ENCODE data around the gene LRP2. TPM values are rescaled to one million over a fixed set of nuclear protein-coding genes. Genes with fewer than 3 reads are reported as not detected.
"Not testable (repeated sequence)": the region's sequence is repeated elsewhere in the genome, so short reads cannot be mapped to it uniquely, and the experiment has no call there.

Gene LRP2
- total RNA-seq, 1 experiment from 2014 or later = 260 TPM

DNA sequence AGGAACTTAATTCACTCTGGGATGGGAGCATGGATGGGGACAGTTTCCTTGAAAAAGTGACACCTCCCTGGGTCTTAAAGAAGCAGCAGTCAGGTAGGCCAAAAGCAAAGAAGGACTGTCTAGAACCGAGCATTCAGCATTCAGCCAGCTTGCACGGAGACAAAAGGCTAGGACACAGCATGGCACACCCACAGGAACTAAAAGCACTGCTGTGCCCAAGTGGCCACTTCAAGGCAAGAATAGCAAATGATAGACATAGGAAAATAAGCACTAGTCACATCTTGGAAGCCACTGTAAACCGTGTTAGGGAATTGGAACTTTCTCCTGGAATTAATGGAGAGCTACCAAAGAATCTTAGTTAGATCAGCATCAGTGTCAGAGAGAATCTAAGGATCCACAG, 47.0 kb downstream of the LRP2 start:
- Histone ChIP-seq H3K4me3 (ENCODE audit: low read depth, low read length) (no peak overlapping the region), H3K4me1 (no peaks in the 10 kb centered on the region), H3K36me3 (ENCODE audit: control insufficient read depth, insufficient read depth, low read length) (0 out of 2 replicates have a peak, but pooled peaks cover 1% of the 10 kb centered on the region), H3K9me3 (no peaks in the 10 kb centered on the region), H3K27me3 (replicated peaks; ENCODE audit: control insufficient read depth, insufficient read depth, low read length) (no peaks in the 10 kb centered on the region)
- CTCF ChIA-PET = no interaction called here
- Mint-ChIP-seq H3K27ac (ENCODE audit: unreplicated experiment) (no peak overlapping the region), H3K4me1 (ENCODE audit: low read depth, unreplicated experiment) (no peaks in the 10 kb centered on the region), H3K27me3 (ENCODE audit: insufficient read depth, unreplicated experiment) (no peaks in the 10 kb centered on the region), H3K4me3 (ENCODE audit: unreplicated experiment) (no peak overlapping the region), H3K9me3 (ENCODE audit: unreplicated experiment) (peaks cover 15% of the 10 kb centered on the region), H3K36me3 (ENCODE audit: insufficient read depth, unreplicated experiment) (peaks cover 97% of the 10 kb centered on the region)
- DNase-seq = no peak
- TF ChIP-seq, protein P1, sequence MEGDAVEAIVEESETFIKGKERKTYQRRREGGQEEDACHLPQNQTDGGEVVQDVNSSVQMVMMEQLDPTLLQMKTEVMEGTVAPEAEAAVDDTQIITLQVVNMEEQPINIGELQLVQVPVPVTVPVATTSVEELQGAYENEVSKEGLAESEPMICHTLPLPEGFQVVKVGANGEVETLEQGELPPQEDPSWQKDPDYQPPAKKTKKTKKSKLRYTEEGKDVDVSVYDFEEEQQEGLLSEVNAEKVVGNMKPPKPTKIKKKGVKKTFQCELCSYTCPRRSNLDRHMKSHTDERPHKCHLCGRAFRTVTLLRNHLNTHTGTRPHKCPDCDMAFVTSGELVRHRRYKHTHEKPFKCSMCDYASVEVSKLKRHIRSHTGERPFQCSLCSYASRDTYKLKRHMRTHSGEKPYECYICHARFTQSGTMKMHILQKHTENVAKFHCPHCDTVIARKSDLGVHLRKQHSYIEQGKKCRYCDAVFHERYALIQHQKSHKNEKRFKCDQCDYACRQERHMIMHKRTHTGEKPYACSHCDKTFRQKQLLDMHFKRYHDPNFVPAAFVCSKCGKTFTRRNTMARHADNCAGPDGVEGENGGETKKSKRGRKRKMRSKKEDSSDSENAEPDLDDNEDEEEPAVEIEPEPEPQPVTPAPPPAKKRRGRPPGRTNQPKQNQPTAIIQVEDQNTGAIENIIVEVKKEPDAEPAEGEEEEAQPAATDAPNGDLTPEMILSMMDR (IDR thresholded peaks at IDR 0.05; ENCODE audit: insufficient read depth in 1 of 2, low read depth in 1 of 2, low read length in 1 of 2, severe bottlenecking in 1 of 2, unreplicated experiment in 1 of 2) = no peak
- no TSS peak for BruUV-seq (replicated peaks)
- intact Hi-C loops (cut with micrococcal nuclease; ENCODE audit: unreplicated experiment) = no loop called here
- POLR2A ChIA-PET = no interaction called here

DNA sequence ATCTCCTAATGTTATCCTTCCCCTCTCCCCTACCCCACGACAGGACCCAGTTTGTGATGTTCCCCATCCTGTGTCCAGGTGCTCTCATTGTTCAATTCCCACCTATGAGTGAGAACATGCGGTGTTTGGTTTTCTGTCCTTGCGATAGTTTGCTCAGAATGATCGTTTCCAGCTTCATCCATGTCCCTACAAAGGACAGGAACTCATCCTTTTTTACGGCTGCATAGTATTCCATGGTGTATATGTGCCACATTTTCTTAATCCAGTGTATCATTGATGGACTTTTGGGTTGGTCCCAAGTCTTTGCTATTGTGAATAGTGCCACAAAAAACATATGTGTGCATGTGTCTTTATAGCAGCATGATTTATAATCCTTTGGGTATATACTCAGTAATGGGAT, 54.0 kb downstream of the LRP2 start:
- H3K4me3 Mint-ChIP-seq (ENCODE audit: unreplicated experiment); H3K27me3 Mint-ChIP-seq (ENCODE audit: insufficient read depth, unreplicated experiment); BruUV-seq (replicated peaks); POLR2A ChIA-PET; H3K4me3 ChIP-seq (ENCODE audit: low read depth, low read length); H3K4me1 Mint-ChIP-seq (ENCODE audit: low read depth, unreplicated experiment); CTCF ChIA-PET; H3K36me3 ChIP-seq (ENCODE audit: control insufficient read depth, insufficient read depth, low read length); intact Hi-C loops (cut with micrococcal nuclease; ENCODE audit: unreplicated experiment); H3K27ac Mint-ChIP-seq (ENCODE audit: unreplicated experiment); H3K27me3 ChIP-seq (replicated peaks; ENCODE audit: control insufficient read depth, insufficient read depth, low read length); H3K4me1 ChIP-seq; DNase-seq; H3K9me3 ChIP-seq: not testable (repeated sequence)
- peaks cover 15% of the 10 kb centered on the region for H3K9me3 Mint-ChIP-seq (ENCODE audit: unreplicated experiment)
- peaks cover 77% of the 10 kb centered on the region for H3K36me3 Mint-ChIP-seq (ENCODE audit: insufficient read depth, unreplicated experiment)

DNA sequence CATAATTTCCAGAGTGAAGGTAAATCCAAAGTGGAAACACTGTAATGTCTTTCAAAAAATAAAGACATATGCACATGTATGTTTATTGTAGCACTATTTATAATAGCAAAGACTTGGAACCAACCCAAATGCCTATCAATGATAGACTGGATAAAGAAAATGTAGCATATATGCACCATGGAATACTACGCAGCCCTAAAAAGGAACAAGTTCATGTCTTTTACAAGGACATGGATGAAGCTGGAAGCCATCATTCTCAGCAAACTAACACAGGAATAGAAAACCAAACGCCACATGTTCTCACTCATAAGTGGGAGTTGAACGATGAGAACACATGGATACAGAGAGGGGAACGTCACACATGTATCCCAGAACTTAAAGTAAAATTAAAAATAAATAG, 57.6 kb downstream of the LRP2 start:
- H3K4me1 Mint-ChIP-seq (ENCODE audit: low read depth, unreplicated experiment); H3K27ac Mint-ChIP-seq (ENCODE audit: unreplicated experiment); H3K27me3 ChIP-seq (replicated peaks; ENCODE audit: control insufficient read depth, insufficient read depth, low read length); DNase-seq; H3K9me3 ChIP-seq; H3K4me3 ChIP-seq (ENCODE audit: low read depth, low read length); CTCF ChIA-PET; H3K4me3 Mint-ChIP-seq (ENCODE audit: unreplicated experiment); H3K36me3 ChIP-seq (ENCODE audit: control insufficient read depth, insufficient read depth, low read length); BruUV-seq (replicated peaks); H3K9me3 Mint-ChIP-seq (ENCODE audit: unreplicated experiment); POLR2A ChIA-PET; H3K4me1 ChIP-seq; intact Hi-C loops (cut with micrococcal nuclease; ENCODE audit: unreplicated experiment); H3K27me3 Mint-ChIP-seq (ENCODE audit: insufficient read depth, unreplicated experiment): not testable (repeated sequence)
- H3K36me3 Mint-ChIP-seq (ENCODE audit: insufficient read depth, unreplicated experiment) = peaks cover 59% of the 10 kb centered on the region

DNA sequence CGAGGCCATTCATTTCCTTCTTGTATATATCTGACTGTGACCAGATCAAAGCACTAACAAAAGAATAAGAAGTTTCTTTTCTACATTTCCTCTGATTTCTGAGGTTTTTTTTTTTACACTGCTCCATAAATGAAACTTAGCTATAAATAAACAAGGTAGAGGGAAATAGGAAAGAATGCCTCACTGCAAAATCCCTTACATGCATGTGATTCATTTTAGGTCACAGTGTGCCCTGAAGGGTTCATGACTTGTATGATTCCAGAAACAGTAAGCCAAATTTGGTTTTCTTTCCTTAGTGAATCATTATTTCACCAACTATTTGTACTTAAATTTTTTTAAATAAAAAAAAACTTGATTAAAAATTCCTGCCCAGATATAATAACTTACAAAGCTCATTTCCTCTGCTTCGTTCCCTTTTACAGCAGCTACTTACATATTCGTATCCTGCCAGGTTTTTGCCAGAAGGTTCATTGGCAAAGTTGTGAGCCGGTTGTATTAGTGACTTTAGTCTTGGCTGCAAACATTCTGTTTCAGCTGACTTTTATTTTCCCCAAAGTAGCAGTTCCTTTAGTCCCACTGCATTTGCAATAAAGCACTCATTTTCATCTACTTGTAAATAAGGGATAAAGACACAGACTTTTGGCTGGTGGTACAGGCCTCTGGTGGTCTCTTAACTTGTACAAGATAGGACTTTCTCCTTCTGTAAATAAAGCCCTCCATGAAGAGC, 58.6 kb downstream of the LRP2 start:
- no peaks in the 10 kb centered on the region for H3K9me3 ChIP-seq
- no peaks in the 10 kb centered on the region for H3K36me3 ChIP-seq (ENCODE audit: control insufficient read depth, insufficient read depth, low read length)
- CTCF ChIA-PET = no interaction called here
- TF ChIP-seq, protein P1 (IDR thresholded peaks at IDR 0.05; ENCODE audit: insufficient read depth in 1 of 2, low read depth in 1 of 2, low read length in 1 of 2, severe bottlenecking in 1 of 2, unreplicated experiment in 1 of 2) = no peak
- no TSS peak for BruUV-seq (replicated peaks)
- Mint-ChIP-seq H3K4me3 (ENCODE audit: unreplicated experiment) (no peak overlapping the region), H3K27ac (ENCODE audit: unreplicated experiment) (no peak overlapping the region), H3K9me3 (ENCODE audit: unreplicated experiment) (no peaks in the 10 kb centered on the region), H3K4me1 (ENCODE audit: low read depth, unreplicated experiment) (no peaks in the 10 kb centered on the region), H3K36me3 (ENCODE audit: insufficient read depth, unreplicated experiment) (peaks cover 60% of the 10 kb centered on the region), H3K27me3 (ENCODE audit: insufficient read depth, unreplicated experiment) (no peaks in the 10 kb centered on the region)
- no peak overlapping the region for H3K4me3 ChIP-seq (ENCODE audit: low read depth, low read length)
- H3K4me1 ChIP-seq = no peaks in the 10 kb centered on the region
- no peaks in the 10 kb centered on the region for H3K27me3 ChIP-seq (replicated peaks; ENCODE audit: control insufficient read depth, insufficient read depth, low read length)
- POLR2A ChIA-PET = no interaction called here
- DNase-seq = no peak
- intact Hi-C loops (cut with micrococcal nuclease; ENCODE audit: unreplicated experiment) = no loop called here

All from Caco-2 (cell line).